ENCODE results near the gene FRMD4A. TPM values are rescaled to one million over a fixed set of nuclear protein-coding genes. Genes with fewer than 3 reads are reported as not detected.
A peak's percentile ranks its signal among the peaks of the same experiment; 100 is the strongest.

The FRMD4A gene
- total RNA-seq, 2 donors from 2014 or later, result 18.9 to 46.1 TPM

DNA sequence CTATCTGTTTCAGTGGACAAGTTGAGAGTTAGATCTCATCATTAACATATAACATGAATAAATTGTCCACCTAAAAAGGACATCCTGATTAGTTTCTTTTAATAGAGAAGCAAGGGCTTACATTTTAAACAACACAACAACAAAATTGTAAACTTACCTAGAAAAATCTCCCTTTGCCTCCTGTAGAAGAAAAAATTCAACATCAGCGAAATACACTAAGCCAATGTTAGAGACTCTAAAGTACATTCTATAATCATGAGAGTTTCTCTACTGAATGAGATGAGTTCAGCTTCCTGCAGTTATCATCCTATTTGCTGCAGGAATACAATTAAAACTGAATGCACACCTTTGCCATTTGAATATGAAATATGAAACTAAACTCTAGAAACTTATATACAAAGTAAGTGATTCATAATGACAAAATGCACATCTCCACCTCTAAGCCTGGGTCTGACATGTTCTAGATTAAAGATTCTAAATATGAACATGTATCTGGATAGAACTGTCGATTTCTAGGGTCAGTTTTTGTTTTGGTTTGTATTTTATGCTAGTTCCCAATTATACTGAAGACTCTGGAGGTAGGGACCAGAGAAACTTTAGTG is 569.1 kb downstream of the FRMD4A start:
- intact Hi-C loops (cut with DNase I), result no loop called here
- 84 to 92% methylated on average over 2 of the region's 2 CpGs for WGBS, 2 donors
- no peak overlapping the region for H3K27ac ChIP-seq
- DNase-seq (no peak), ATAC-seq (no peak)
- no peaks in the 10 kb centered on the region for H3K36me3 ChIP-seq (replicated peaks in 1 of 2; ENCODE audit: insufficient read depth in 1 of 2, low read depth in 2 of 2)
- TF ChIP-seq POLR2A (IDR thresholded peaks at IDR 0.05), result no peak
- TF ChIP-seq, protein P1, sequence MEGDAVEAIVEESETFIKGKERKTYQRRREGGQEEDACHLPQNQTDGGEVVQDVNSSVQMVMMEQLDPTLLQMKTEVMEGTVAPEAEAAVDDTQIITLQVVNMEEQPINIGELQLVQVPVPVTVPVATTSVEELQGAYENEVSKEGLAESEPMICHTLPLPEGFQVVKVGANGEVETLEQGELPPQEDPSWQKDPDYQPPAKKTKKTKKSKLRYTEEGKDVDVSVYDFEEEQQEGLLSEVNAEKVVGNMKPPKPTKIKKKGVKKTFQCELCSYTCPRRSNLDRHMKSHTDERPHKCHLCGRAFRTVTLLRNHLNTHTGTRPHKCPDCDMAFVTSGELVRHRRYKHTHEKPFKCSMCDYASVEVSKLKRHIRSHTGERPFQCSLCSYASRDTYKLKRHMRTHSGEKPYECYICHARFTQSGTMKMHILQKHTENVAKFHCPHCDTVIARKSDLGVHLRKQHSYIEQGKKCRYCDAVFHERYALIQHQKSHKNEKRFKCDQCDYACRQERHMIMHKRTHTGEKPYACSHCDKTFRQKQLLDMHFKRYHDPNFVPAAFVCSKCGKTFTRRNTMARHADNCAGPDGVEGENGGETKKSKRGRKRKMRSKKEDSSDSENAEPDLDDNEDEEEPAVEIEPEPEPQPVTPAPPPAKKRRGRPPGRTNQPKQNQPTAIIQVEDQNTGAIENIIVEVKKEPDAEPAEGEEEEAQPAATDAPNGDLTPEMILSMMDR (IDR thresholded peaks at IDR 0.05), result no peak
- H3K4me3 ChIP-seq, result no peak overlapping the region
- H3K4me1 ChIP-seq, result peaks cover 38% of the 10 kb centered on the region
- no peaks in the 10 kb centered on the region for H3K9me3 ChIP-seq
- H3K27me3 ChIP-seq, result no peaks in the 10 kb centered on the region

DNA sequence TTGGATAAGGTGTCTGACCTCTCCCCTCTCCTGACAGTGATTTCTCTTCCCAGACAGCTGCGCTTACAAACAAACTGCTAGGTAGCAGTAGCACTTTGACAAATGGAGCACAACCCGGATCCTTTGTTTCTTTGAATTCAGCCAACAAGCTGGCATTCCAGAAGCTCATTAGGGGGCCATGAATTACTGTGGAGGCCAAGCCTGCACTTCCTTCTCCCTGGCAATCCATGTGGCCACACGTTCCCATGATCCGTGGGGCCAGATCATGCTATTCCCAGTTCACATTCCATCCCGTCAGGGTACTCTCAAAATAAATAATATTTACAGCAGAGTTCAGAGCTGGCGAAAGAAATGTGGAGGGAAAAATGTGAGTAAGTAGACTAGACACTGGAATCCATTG is 571.6 kb downstream of the FRMD4A start:
- Histone ChIP-seq H3K36me3 (replicated peaks in 1 of 2; ENCODE audit: insufficient read depth in 1 of 2, low read depth in 2 of 2) (no peaks in the 10 kb centered on the region), H3K4me1 (peaks cover 21% of the 10 kb centered on the region), H3K27me3 (no peaks in the 10 kb centered on the region), H3K4me3 (no peak overlapping the region), H3K27ac (peak overlapping the region; percentile 49 to 71 (median 53)), H3K9me3 (no peaks in the 10 kb centered on the region)
- ATAC-seq, result peak; percentile 82
- intact Hi-C loops (cut with DNase I), result no loop called here
- TF ChIP-seq, protein P1 (IDR thresholded peaks at IDR 0.05), result no peak
- TF ChIP-seq POLR2A (IDR thresholded peaks at IDR 0.05), result no peak
- DNase-seq, result peak; percentile 18 to 46 (median 22)
- WGBS, 2 donors, result 62 to 72% methylated on average over 6 of the region's 6 CpGs

GRCh38 chr10:13758756-13759155 is 572.0 kb downstream of the FRMD4A start:
- no peak for ATAC-seq
- Histone ChIP-seq H3K4me1 (peaks cover 21% of the 10 kb centered on the region), H3K36me3 (replicated peaks in 1 of 2; ENCODE audit: insufficient read depth in 1 of 2, low read depth in 2 of 2) (no peaks in the 10 kb centered on the region), H3K9me3 (no peaks in the 10 kb centered on the region), H3K27me3 (no peaks in the 10 kb centered on the region), H3K4me3 (no peak overlapping the region), H3K27ac (peak overlapping the region; percentile 49 to 71 (median 53))
- DNase-seq, result no peak
- 54 to 68% methylated on average over 5 of the region's 5 CpGs for WGBS, 2 donors
- TF ChIP-seq, protein P1 (IDR thresholded peaks at IDR 0.05), result no peak
- TF ChIP-seq POLR2A (IDR thresholded peaks at IDR 0.05), result no peak
- intact Hi-C loops (cut with DNase I), result no loop called here

GRCh38 chr10:13758312-13758711 is 572.4 kb downstream of the FRMD4A start:
- no peak for ATAC-seq

More at GRCh38 chr10:13758312-13758711, 572.4 kb downstream of the FRMD4A start:
- intact Hi-C loops (cut with DNase I), result no loop called here
- H3K9me3 ChIP-seq, result no peaks in the 10 kb centered on the region
- H3K27ac ChIP-seq, result peak overlapping the region in 3 of 4 donors; percentile 30 to 71 (median 49)
- H3K27me3 ChIP-seq, result no peaks in the 10 kb centered on the region
- WGBS, 2 donors, result 76 to 81% methylated on average over 3 of the region's 3 CpGs
- H3K4me3 ChIP-seq, result no peak overlapping the region
- no peak for DNase-seq
- TF ChIP-seq, protein P1 (IDR thresholded peaks at IDR 0.05), result no peak
- TF ChIP-seq POLR2A (IDR thresholded peaks at IDR 0.05), result no peak
- peaks cover 21% of the 10 kb centered on the region for H3K4me1 ChIP-seq
- H3K36me3 ChIP-seq (replicated peaks in 1 of 2; ENCODE audit: insufficient read depth in 1 of 2, low read depth in 2 of 2), result no peaks in the 10 kb centered on the region
